Smooth muscle cell (in vitro differentiated cells): Measurements from ENCODE around the gene COL15A1. TPM values are rescaled to one million over a fixed set of nuclear protein-coding genes. Genes with fewer than 3 reads are reported as not detected.

Experiments
- DNase-seq: peaks from one replicate; lab custom pipeline; 2025; ENCODE audit not compliant: unreplicated experiment; lab: John Stamatoyannopoulos, UW
- H2AFZ ChIP-seq: fragments of 200-600 bp; sonication (generic); 2 replicates; pipeline ENCODE4 v1.6.0; 2016; ENCODE audit warnings: antibody characterized with exemption, low read depth, mild to moderate bottlenecking
- H3F3A ChIP-seq: fragments of 200-600 bp; sonication (generic); 2 replicates; pipeline ENCODE4 v1.6.0; 2017; ENCODE audit warnings: antibody characterized with exemption, low read depth
- H3K27ac ChIP-seq: fragments of 200-600 bp; sonication (generic); 2 replicates; pipeline ENCODE4 v1.5.1; 2016; ENCODE audit warnings: low read depth, mild to moderate bottlenecking
- H3K27me3 ChIP-seq: fragments of 200-600 bp; sonication (generic); 2 replicates; pipeline ENCODE4 v1.6.1; 2016; ENCODE audit warnings: low read depth, mild to moderate bottlenecking
- H3K36me3 ChIP-seq: fragments of 200-600 bp; sonication (generic); 2 replicates; pipeline ENCODE4 v1.5.1; 2016; ENCODE audit warnings: low read depth
- H3K4me1 ChIP-seq: fragments of 200-600 bp; sonication (generic); 2 replicates; pipeline ENCODE4 v1.5.1; 2016; ENCODE audit warnings: low read depth
- H3K4me2 ChIP-seq: fragments of 200-600 bp; sonication (generic); 2 replicates; pipeline ENCODE4 v1.6.0; 2016; ENCODE audit warnings: mild to moderate bottlenecking
- H3K4me3 ChIP-seq: fragments of 200-600 bp; sonication (generic); 2 replicates; pipeline ENCODE4 v1.5.1; 2016; ENCODE audit warnings: mild to moderate bottlenecking
- H3K79me2 ChIP-seq: fragments of 200-600 bp; sonication (generic); 2 replicates; pipeline ENCODE4 v1.6.0; 2016; ENCODE audit warnings: low read depth, mild to moderate bottlenecking
- H3K9ac ChIP-seq: fragments of 200-600 bp; sonication (generic); 2 replicates; pipeline ENCODE4 v1.6.0; 2016; ENCODE audit warnings: low read depth
- H3K9me3 ChIP-seq: fragments of 200-600 bp; sonication (generic); replicated peaks from 2 replicates; pipeline ENCODE4 v1.5.1; 2016; ENCODE audit warnings: low read depth
- H4K20me1 ChIP-seq: fragments of 200-600 bp; sonication (generic); 2 replicates; pipeline ENCODE4 v1.6.0; 2016; ENCODE audit warnings: low read depth
- CTCF ChIP-seq: fragments of 200-600 bp; sonication (generic); IDR thresholded peaks from 2 replicates; pipeline ENCODE4 v1.5.1; 2017; ENCODE audit warnings: borderline replicate concordance, mild to moderate bottlenecking, antibody characterized with exemption; ENCODE audit not compliant: insufficient read depth, poor library complexity, severe bottlenecking
- WGBS: methylation state at CpG from one replicate; pipeline ENCODE4 v1.1.7; 2016; ENCODE audit warnings: low lambda C conversion rate; 5-methylcytosine and 5-hydroxymethylcytosine counted together
- polyA plus RNA-seq: library from polyadenylated mRNA; unstranded; fragments of >200 nt; fragmentation: Nextera tagmentation; extraction: Ambion mirVana; gene quantifications from 2 replicates; pipeline ENCODE4 v1.2.1, GENCODE V29; 2016
- total RNA-seq: library from RNA; depleted of rRNA; stranded (reverse); fragments of >200 nt; gene quantifications from 2 replicates; pipeline ENCODE4 v1.2.3, GENCODE V29; 2014

The COL15A1 gene
- total and polyA plus RNA-seq, 2 experiments from 2014 or later: 222 to 293 TPM

GRCh38 chr9:98973576-98973975 lies 29.9 kb downstream of the COL15A1 start:
- H3F3A ChIP-seq: peaks cover 3% of the 10 kb centered on the region
- peaks cover 23% of the 10 kb centered on the region for H3K4me1 ChIP-seq
- no peaks in the 10 kb centered on the region for H3K36me3 ChIP-seq
- H3K27ac ChIP-seq: peak overlapping the region; percentile 49
- H3K27me3 ChIP-seq: no peaks in the 10 kb centered on the region
- no peak for DNase-seq
- H3K9me3 ChIP-seq: no peaks in the 10 kb centered on the region
- H3K4me3 ChIP-seq: no peak overlapping the region
- H4K20me1 ChIP-seq: no peaks in the 10 kb centered on the region
- H3K79me2 ChIP-seq: peaks cover 67% of the 10 kb centered on the region
- no peak overlapping the region for H3K9ac ChIP-seq
- TF ChIP-seq CTCF: no peak
- H2AFZ ChIP-seq: no peak overlapping the region
- H3K4me2 ChIP-seq: no peak overlapping the region
- WGBS: 44% methylated on average over 6 of the region's 6 CpGs

GRCh38 chr9:98974106-98974505 lies 30.4 kb downstream of the COL15A1 start:
- no peak overlapping the region for H3K9ac ChIP-seq
- H2AFZ ChIP-seq: no peak overlapping the region
- H3K4me3 ChIP-seq: no peak overlapping the region
- no peaks in the 10 kb centered on the region for H4K20me1 ChIP-seq
- H3F3A ChIP-seq: peaks cover 7% of the 10 kb centered on the region
- no peak overlapping the region for H3K27ac ChIP-seq
- WGBS: 90% methylated on average over 6 of the region's 6 CpGs
- H3K36me3 ChIP-seq: no peaks in the 10 kb centered on the region
- peaks cover 28% of the 10 kb centered on the region for H3K4me1 ChIP-seq
- H3K9me3 ChIP-seq: no peaks in the 10 kb centered on the region
- DNase-seq: no peak
- H3K4me2 ChIP-seq: no peak overlapping the region
- no peaks in the 10 kb centered on the region for H3K27me3 ChIP-seq
- H3K79me2 ChIP-seq: peaks cover 67% of the 10 kb centered on the region
- TF ChIP-seq CTCF: no peak

- no peak overlapping the region for H2AFZ ChIP-seq
- no peaks in the 10 kb centered on the region for H4K20me1 ChIP-seq
- no peaks in the 10 kb centered on the region for H3K27me3 ChIP-seq
- H3K9ac ChIP-seq: no peak overlapping the region
- DNase-seq: no peak
- H3K4me3 ChIP-seq: no peak overlapping the region
- H3K79me2 ChIP-seq: peaks cover 67% of the 10 kb centered on the region
- TF ChIP-seq CTCF: no peak
- 73% methylated on average over 10 of the region's 10 CpGs for WGBS
- H3K27ac ChIP-seq: no peak overlapping the region
- no peaks in the 10 kb centered on the region for H3K36me3 ChIP-seq
- no peak overlapping the region for H3K4me2 ChIP-seq
- H3K4me1 ChIP-seq: peaks cover 31% of the 10 kb centered on the region
- peaks cover 10% of the 10 kb centered on the region for H3F3A ChIP-seq
- H3K9me3 ChIP-seq: no peaks in the 10 kb centered on the region
Observed at GRCh38 chr9:98974554-98974953, 30.8 kb downstream of the COL15A1 start.

GRCh38 chr9:98974994-98975712 lies 31.4 kb downstream of the COL15A1 start:
- H3K4me3 ChIP-seq: peak overlapping the region; percentile 19

More at GRCh38 chr9:98974994-98975712, 31.4 kb downstream of the COL15A1 start:
- peaks cover 31% of the 10 kb centered on the region for H3K4me1 ChIP-seq
- peak; percentile 93 for TF ChIP-seq CTCF
- H3K4me2 ChIP-seq: peak overlapping the region; percentile 81
- WGBS: 24% methylated on average over 33 of the region's 33 CpGs
- peaks cover 71% of the 10 kb centered on the region for H3K79me2 ChIP-seq
- no peaks in the 10 kb centered on the region for H4K20me1 ChIP-seq
- no peaks in the 10 kb centered on the region for H3K9me3 ChIP-seq
- peaks cover 10% of the 10 kb centered on the region for H3F3A ChIP-seq
- H3K27ac ChIP-seq: no peak overlapping the region
- no peak overlapping the region for H3K9ac ChIP-seq
- H3K36me3 ChIP-seq: no peaks in the 10 kb centered on the region
- peak; percentile 57 for DNase-seq
- H3K27me3 ChIP-seq: no peaks in the 10 kb centered on the region
- H2AFZ ChIP-seq: no peak overlapping the region
